Upper lobe of right lung (tissue), 1 donor: ENCODE results near the gene FADS2. TPM values are rescaled to one million over a fixed set of nuclear protein-coding genes. Genes with fewer than 3 reads are reported as not detected.
A peak's percentile ranks its signal among the peaks of the same experiment; 100 is the strongest.

Source experiments
- ATAC-seq: fragments of 200-7000 bp; cut with Tn5 transposase; one replicate; pipeline ENCODE4 v1.9.1; 2020; ENCODE audit warnings: mild to moderate bottlenecking, moderate library complexity
- DNase-seq: peaks from one replicate; pipeline ENCODE4 v3.0.0-alpha.2; 2020
- H3K27ac ChIP-seq: fragments of 200-600 bp; one replicate; pipeline ENCODE4 v1.8.0; 2022
- H3K27me3 ChIP-seq: fragments of 200-600 bp; one replicate; pipeline ENCODE4 v1.8.0; 2022; ENCODE audit warnings: mild to moderate bottlenecking
- H3K36me3 ChIP-seq: fragments of 200-600 bp; one replicate; pipeline ENCODE4 v1.8.0; 2022
- H3K4me1 ChIP-seq: fragments of 200-600 bp; one replicate; pipeline ENCODE4 v1.8.0; 2022
- H3K4me3 ChIP-seq: fragments of 200-600 bp; one replicate; pipeline ENCODE4 v1.8.0; 2022; ENCODE audit warnings: mild to moderate bottlenecking
- H3K9me3 ChIP-seq: fragments of 200-600 bp; one replicate; pipeline ENCODE4 v1.8.0; 2022
- CTCF ChIP-seq: fragments of 200-600 bp; IDR thresholded peaks from one replicate; pipeline ENCODE4 v1.8.0; 2022; ENCODE audit warnings: antibody characterized with exemption
- intact Hi-C: fragments of 100-400 bp; cut with DNase I; formaldehyde crosslinking; loops from one replicate; pipeline ENCODE4 v1.11.0; 2022
- total RNA-seq: library from RNA; stranded (reverse); fragmentation: NEBNext Ultra II Directional; extraction: Animal tissue kit (Norgen Biotek cat#: 25700); gene quantifications from one replicate; pipeline ENCODE4 v1.2.1, GENCODE V29; 2021
- donor health status: DM: no; HTN: yes; CAD: no; lungs with severe emphysema.

The FADS2 gene
- total RNA-seq, 1 donor from 2014 or later: 75.1 TPM

GRCh38 chr11:61893981-61894380, 65.9 kb downstream of the FADS2 start:
- Histone ChIP-seq H3K36me3 (no peaks in the 10 kb centered on the region), H3K27ac (no peak overlapping the region), H3K4me3 (no peak overlapping the region), H3K4me1 (peaks cover 9% of the 10 kb centered on the region), H3K9me3 (no peaks in the 10 kb centered on the region), H3K27me3 (no peaks in the 10 kb centered on the region)
- no peak for DNase-seq
- no peak for TF ChIP-seq CTCF
- ATAC-seq: no peak
- intact Hi-C loops: no loop called here

GRCh38 chr11:61895046-61895717, 67.1 kb downstream of the FADS2 start:
- Histone ChIP-seq H3K27me3 (no peaks in the 10 kb centered on the region), H3K27ac (no peak overlapping the region), H3K36me3 (no peaks in the 10 kb centered on the region), H3K4me3 (no peak overlapping the region), H3K9me3 (no peaks in the 10 kb centered on the region), H3K4me1 (peaks cover 7% of the 10 kb centered on the region)
- no peak for DNase-seq
- ATAC-seq: no peak
- TF ChIP-seq CTCF: no peak
- intact Hi-C loops: loop anchor here (5.0 kb wide), 1 partner anchor 187 kb away; no protein-coding TSS in a partner anchor

GRCh38 chr11:61895718-61896059, 67.6 kb downstream of the FADS2 start:
- Histone ChIP-seq H3K9me3 (no peaks in the 10 kb centered on the region), H3K27ac (no peak overlapping the region), H3K4me3 (no peak overlapping the region), H3K4me1 (peaks cover 2% of the 10 kb centered on the region), H3K36me3 (no peaks in the 10 kb centered on the region), H3K27me3 (no peaks in the 10 kb centered on the region)
- TF ChIP-seq CTCF: no peak
- ATAC-seq: no peak
- no peak for DNase-seq
- intact Hi-C loops: loop anchor here (5.0 kb wide), 1 partner anchor 187 kb away; no protein-coding TSS in a partner anchor

- Histone ChIP-seq H3K4me1 (no peaks in the 10 kb centered on the region), H3K36me3 (no peaks in the 10 kb centered on the region), H3K9me3 (no peaks in the 10 kb centered on the region), H3K27ac (no peak overlapping the region), H3K27me3 (no peaks in the 10 kb centered on the region), H3K4me3 (no peak overlapping the region)
- intact Hi-C loops: loop anchor here (5.0 kb wide), 1 partner anchor 185 kb away; no protein-coding TSS in a partner anchor
- no peak for TF ChIP-seq CTCF
- ATAC-seq: no peak
- DNase-seq: no peak
Measured at GRCh38 chr11:61896665-61897386, 68.7 kb downstream of the FADS2 start.

- TF ChIP-seq CTCF: peak; percentile 87
- intact Hi-C loops: loop anchor here (5.0 kb wide), 1 partner anchor 185 kb away; no protein-coding TSS in a partner anchor
- no peaks in the 10 kb centered on the region for H3K4me1 ChIP-seq
- no peaks in the 10 kb centered on the region for H3K36me3 ChIP-seq
- H3K9me3 ChIP-seq: no peaks in the 10 kb centered on the region
- DNase-seq (peak; percentile 88), ATAC-seq (peak; percentile 83)
- H3K27me3 ChIP-seq: no peaks in the 10 kb centered on the region
- H3K4me3 ChIP-seq: no peak overlapping the region
- no peak overlapping the region for H3K27ac ChIP-seq
Measured at GRCh38 chr11:61897387-61898246, 69.5 kb downstream of the FADS2 start.
